Measurements from ENCODE around the gene PLEKHG5.
"Not testable (repeated sequence)": the region's sequence is repeated elsewhere in the genome, so short reads cannot be mapped to it uniquely, and the experiment has no call there.

PLEKHG5 gene

DNA sequence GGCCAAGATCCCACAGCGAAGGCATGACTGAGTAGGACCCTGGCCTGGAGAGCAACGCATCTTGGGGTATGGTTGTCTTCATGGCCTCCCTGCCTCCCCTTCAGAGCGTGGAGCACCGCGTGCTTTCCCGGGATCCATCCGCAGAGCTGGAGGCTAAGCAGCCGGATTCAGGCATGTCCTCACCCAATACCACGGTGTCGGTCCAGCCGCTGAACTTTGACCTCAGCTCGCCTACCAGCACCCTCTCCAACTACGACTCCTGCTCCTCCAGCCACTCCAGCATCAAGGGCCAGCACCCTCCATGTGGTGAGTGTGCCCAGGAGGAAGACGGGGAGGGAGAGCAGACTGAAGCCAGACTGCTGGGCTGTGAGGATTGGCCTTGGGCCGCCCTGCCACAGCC, 47.1 kb downstream of the PLEKHG5 start:
- DNase-seq: no peak

DNA sequence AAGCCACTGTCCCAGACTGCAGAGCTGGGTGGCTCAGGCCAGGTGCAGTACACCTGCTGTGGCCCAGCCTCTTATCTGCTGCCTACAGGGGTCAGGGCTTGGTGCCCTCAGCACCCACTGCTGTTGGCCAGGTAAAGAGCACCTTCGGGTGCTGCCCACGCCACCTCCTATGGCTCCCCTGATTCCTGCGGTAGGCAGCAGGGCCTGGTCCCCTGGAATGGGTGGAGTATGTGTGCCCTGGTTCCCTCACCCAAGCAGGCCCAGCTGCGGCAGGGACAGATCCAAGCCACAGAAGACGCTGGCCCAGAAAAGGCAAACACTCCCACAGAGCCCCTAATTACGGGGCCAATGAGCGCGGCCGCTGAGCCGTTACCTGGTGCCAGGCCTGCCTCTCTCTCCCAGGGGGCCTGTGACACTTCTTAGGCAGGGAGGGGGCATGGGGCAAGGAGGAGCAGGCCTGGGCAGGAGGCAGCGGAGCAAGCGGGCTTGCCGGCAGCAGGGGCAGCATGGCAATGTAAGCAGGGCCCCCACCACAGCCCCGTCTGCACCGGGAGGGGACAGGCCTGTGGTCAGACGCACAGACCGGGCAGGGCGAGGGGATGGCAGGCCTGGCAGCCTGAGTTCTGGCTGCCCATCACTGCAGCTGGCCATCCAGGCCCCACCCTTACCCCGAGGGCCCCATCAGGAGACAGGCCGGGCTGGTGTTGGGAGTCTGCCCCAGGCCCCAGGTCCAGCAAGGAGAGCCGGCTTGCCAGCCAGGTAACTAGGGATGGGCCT, 47.9 kb downstream of the PLEKHG5 start:
- DNase-seq: no peak

DNA sequence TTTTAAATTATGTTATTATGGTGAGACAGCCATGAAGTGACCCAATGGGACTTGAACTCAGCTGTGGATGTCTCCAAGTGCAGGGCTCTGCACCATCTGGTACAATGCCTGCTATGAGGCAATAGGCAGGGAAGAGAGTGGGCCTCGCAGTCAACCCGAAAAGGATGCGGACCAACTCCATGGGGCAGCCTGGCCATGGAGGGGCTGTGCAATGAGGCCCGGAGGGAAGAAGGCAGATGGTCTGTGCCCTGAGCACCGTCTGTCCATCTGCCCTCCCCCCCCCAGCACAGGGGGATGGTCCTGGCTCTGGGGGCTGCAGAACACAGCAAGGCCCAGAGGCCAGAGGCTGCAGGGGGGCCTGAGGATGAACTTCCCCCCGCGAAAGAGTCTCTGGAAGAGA, 49.9 kb downstream of the PLEKHG5 start:
- no peak for DNase-seq

DNA sequence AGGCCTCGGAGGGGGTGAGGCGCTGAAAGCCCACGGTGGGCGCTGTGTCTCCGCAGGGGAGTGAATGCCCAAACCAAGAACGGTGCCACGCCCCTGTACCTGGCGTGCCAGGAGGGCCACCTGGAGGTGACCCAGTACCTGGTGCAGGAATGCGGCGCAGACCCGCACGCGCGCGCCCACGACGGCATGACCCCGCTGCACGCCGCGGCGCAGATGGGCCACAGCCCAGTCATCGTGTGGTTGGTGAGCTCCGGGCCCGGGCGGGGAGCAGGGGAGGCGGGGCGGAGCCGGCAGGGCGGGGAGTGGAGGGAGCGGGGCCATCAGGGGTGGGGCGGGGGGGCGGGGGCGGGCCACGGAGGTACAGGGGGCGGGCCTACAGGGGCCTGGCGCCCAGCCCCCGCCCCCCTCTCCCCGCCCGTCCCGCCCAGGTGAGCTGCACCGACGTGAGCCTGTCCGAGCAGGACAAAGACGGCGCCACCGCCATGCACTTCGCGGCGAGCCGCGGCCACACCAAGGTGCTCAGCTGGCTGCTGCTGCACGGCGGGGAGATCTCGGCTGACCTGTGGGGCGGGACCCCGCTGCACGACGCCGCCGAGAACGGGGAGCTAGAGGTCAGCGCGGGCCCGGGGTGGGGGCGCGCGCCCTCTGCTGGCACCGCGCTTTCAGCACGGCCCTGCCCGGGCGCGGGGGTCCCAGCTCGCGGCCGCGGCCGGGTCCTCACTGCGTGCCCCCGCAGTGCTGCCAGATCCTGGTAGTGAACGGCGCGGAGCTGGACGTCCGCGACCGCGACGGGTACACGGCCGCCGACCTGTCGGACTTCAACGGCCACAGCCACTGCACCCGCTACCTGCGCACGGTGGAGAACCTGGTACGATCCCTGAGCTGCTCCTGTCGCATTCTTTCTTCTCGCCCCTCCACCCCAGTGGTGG, 51.0 kb downstream of the PLEKHG5 start:
- DNase-seq: peak; percentile 58

DNA sequence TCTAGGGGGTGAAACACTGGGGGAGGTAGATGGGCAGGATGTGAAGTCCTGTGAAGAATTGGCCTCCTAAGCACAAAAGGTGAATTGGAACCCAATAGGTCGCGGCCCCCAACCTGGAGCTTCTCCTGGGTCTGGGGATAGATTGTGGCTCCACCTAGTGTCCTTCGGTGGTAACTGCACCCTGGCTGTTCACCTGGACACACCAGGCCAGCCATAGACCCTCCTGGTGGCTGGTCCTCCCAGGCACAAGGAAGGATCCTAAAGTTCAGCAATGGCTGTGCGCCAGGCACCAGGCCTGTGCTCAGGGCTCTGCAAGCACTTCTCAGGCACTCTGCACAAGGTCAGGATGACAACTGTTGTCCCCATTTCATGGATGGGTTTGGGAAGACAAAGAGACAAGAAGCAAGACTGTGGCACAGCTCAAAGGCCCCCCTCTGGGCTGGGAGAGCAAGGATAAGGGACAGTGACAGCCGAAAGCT, 53.4 kb downstream of the PLEKHG5 start:
- peak; percentile 64 for DNase-seq

DNA sequence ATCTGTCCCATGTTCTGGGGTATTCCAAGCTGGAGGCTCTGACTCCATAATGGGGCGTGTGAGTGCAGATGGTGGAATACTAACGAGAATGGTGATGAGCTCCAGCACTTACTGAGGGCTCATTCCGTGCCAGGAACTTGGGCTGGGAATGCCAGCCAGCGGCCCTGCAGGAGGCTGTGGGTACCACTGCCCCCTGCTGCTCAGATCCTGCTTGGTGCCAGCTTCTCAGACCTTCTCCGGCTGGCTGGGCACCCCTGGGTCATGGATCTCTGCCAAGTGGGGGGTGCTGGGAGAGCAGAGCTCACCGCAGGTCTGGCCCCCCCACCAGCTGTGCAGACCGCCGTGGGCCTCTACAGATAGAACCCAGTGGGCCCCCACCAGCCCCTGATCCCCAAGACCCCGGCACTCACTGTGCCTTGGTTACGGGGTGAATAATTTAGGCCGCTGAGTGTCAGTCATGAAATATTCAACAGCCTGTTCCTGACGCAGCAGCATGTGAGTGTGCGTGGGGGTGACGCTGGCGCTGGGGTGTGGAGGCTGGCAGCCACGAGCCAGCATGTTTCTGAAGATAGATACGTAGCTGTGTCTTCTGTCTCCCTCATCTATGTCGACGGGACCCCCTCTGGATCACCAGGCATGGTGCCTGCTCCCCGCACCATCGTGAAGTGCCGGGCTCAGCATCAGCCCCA, 54.3 kb downstream of the PLEKHG5 start:
- DNase-seq: not testable (repeated sequence)

DNA sequence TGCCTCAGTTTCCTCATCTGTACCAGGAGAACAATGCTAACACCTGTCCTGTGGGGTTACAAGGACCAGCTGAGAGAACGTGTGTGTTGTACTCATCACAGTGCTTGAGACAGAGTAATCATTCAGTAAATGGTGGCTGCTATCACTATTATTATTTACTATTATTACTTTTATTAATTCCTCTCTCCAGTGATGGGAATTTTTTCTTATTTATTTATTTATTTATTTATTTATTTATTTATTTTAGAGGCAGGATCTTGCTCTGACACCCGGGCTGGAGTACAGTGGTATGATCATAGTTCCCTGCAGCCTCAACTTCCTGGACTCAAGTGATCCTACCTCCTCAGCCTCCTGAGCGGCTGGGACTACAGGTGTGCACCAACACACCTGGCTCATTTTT, 55.2 kb downstream of the PLEKHG5 start:
- DNase-seq: not testable (repeated sequence)

DNA sequence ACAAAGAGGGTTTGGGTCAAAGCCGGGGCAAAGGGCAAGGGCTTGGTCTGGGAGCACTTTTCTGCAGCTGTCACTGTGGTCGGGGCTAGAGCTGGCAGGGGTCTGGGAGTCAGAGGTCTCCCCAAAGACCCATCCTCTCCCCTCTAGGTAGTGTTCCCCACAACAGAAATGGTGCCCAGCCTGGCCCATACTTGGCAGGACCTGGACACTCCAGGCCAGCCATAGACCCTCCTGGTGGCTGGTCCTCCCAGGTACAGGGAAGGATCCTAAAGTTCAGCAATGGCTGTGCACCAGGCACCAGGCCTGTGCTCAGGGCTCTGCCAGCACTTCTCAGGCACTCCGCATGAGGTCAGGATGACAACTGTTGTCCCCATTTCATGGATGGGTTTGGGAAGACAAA, 55.9 kb downstream of the PLEKHG5 start:
- DNase-seq: no peak

DNA sequence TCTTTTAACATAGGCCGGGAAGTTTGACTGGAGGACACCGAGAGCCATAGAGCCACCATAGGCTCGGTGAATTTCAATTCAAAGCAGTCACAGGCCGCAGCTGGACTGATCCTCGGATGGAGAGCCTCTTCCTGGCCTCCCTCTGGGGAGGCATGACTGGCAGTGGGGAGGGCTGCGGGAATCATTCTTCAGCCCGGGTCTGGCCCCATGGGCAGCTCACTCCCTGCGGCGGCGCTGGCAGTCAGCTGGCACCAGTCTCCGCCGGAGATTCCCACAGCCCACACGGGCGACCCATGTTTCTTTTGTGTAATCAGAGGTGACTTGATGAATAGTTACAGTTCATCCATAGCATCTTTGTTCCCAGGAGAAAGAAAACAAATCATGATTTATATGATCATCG, 56.3 kb downstream of the PLEKHG5 start:
- DNase-seq: no peak

DNA sequence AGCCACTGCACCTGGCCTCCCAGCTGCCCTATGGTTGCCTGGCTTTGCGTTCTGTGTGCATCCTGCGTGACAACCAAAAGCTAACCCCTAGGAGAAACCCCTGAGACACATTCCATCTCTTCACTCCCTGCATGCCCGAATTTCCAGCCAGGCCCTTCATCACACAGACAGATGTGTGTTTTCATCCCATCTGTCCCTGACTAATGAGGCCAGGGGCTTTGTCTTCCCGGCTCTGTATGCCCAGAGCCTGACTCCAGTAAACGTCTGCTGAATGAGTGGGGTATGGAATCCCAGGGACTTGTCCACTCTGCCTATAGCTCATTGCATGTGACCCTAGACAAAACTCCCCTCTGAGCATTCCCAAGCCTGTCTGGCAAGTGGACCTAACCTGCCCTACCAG, 57.3 kb downstream of the PLEKHG5 start:
- no peak for DNase-seq

DNA sequence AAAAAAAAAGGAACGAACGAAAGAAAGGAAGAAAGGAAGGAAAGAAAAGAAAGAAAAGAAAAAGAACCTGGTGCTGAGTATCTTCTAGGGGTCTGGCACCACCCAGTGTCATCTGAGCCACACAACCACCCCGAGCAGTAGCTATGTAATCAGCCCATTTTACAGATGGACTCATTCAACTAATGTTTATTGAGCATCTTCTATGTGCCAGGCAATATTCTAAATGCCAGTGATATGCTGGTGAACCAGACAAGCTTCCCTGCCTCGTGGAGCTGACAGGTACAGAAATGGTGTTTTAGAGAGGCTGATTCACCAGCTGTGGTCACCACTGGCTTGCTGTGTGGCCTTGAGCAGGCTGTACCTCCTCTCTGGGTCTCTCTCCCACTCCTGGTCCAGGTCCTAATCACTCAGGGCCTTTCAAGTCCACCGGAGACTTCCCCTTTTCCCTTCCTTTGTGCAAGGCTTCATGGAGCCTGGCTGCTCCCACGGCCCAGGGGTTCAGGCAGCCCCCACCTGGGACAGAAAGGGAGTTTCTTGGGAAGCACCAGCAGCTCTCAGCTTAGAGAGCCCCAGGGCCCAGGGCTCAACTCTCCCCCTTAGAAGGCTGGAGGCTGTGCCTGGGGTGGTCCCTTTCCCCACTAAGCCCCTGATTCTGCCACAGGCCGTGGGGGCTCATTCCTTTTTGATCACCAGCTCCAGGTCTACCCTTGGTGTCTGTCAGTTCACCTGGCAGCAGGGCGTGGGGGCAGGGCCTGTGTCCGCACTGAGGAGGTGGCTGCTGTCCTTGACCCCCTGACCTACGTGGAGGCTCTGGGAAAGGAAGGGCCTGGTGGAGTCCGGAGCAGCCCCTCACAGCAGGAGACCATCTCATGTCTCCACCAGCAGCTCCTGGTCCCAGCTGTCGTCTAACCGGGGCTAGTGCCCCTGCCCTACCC, 59.6 kb downstream of the PLEKHG5 start:
- DNase-seq: not testable (repeated sequence)

DNA sequence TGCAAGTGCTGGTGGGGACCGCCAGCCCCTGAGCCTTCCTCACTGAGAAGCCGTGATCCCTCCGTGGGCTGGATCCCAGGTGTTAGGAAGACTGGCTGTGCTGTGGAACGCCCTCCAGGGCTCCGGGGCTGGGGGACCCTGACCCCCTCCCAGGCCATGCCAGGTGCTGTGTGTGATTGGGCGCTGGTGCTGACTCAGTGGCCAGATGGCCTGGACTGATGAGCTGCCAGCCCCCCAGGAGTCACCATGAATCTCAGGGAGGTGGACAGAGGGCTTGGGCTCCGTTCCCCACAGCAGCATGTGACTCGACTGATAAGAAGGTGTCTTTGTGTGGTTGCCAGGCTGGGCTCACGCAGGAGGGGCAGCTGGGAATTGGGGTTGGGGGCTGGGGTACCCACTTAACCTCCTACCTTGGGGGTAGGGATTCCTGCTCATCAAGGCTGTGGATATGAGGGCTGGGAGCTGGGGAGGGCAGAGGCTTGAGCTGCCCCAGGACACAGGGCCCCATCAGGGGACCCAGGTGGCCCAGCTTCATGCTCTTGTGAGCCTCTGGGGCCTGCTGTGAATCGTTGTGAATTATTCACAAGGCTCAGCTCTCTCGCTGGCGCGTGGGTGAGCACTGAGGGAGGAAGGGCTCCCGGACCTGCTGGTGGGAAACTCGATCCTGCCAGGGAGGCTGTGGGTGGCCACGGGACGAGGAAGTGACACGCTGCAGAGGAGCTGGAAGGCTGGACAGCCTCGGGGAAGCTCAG, 61.6 kb downstream of the PLEKHG5 start:
- not testable (repeated sequence) for DNase-seq

DNA sequence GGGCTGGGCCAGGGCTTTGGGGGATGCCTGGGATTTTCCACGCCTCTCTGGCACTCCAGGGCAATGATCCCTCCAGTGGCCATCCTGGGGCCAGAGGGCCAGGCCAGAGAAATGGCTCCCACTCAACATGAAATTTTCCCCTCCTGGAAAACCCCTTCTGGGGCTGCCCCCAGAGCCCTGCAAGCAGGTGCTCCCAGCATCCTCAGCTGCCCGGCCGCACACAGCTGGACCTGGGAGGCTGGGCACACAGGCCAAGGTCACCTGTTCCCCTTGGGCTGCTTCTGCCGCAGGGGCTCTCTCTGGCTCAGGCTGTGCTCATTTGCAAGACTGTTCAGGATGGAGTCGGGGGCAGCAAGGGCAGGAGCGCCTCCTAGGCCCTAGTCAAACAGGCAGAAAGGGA, 63.0 kb downstream of the PLEKHG5 start:
- not testable (repeated sequence) for DNase-seq

DNA sequence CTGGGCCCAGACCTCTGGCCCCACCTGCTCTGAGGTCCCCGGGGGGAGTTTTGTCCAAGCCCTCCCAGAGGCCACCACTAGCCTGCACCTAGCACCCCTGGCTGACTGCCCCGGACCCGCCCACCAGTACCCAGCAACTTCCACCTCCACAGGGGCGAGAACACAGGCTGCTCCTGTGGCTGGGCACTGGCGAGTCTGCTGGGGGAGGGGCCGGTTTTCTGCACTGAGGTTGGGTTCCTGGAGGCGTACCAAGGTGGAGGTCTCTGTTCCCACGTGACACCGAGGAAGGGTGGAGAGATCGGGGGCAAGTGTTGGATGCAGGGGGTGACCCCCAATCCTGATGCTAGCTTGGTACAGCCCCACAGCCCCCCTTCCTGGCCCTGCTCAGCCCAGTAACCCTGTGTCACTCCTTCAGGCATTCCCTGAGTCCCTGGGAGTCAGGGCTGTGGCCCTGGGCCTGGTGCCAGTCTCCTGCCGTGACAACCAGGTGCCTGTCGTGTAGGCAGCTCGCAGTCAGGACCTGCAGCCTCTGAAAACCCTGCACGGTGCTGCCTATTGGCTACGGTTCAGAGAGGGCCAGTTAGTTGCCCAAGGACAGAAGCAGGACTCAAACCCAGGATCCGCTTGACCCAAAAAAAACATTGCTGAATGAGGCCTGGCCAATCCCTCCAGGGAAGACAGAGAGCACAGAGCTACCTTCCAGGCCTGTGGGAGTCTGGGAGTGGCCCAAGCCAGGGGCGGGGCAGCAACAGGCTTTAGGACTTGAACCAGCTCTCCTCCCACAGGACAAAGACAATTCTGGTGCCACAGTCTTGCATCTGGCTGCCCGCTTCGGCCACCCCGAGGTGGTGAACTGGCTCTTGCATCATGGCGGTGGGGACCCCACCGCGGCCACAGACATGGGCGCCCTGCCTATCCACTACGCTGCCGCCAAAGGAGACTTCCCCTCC, 63.8 kb downstream of the PLEKHG5 start:
- no peak for DNase-seq

DNA sequence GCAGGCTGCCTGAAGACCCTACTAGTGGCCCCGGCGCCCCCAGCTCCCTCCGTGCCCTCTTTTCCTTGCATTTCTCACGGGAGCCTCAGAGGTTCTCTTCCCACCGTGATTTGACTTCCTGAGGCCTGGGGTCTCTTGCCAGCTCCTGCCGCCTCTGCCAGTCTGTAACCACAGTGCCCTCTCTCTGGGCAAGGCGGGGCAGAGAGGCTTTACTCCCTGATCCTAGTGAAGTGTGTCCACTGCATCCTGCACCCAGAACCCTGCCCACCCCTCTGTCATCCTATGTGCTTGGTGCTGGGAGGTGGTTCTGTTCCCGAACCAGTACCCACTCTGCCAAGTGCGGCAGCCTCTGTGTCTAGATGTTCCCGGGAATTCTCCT, 64.5 kb downstream of the PLEKHG5 start:
- DNase-seq: no peak

DNA sequence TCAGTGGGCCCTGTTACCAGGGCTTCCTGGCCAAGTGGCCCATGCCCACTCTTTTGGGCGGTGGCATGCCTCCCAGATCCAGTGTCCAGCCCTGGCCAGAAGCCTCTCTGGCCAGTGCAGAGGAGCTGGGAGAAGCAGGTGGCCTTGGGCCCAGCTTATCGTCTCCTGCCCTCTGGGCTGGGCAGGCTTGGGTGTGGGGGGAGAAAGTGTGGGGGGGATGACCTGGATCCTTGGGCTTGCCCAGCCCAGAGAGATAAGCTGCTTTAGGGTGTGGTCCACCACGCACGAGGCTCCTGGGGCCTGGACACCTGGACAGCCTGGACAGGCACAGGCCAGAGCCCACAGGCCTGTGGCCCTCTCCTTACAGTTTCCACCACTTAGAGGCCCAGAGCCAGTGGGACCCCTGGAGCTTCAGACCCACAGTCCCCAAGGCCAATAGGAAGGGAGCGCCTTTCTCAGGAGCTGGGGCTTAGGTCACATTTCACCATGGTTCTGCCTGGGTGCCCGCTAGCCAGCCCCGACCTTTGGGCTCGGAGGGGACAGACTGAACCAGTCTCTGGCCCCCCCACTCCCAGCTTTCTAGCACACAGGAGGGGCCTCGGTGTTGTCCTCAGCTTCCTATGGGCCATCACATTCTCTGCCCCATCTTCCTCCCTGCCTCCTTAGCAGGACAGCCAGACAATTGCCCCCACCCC, 65.0 kb downstream of the PLEKHG5 start:
- DNase-seq: no peak

DNA sequence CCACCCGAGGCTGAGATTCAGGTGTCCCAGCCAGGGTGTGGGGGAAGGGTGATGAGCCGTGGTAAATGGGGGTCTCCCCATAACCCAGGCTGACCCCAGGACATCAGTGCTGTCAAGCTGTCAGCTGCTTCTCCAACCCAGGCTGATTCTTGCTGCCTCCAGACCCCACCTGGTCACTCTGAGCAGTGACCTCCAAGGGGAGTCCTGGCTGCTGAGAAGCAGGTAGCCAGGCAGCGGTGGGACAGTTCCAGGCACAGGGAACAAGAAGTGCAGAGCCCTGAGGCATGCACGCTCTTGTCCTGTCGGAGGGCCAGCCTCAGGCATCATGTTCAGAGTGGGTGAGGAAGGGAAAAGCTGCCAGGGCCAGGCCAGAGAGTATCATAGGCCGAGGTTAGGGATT, 65.8 kb downstream of the PLEKHG5 start:
- no peak for DNase-seq

DNA sequence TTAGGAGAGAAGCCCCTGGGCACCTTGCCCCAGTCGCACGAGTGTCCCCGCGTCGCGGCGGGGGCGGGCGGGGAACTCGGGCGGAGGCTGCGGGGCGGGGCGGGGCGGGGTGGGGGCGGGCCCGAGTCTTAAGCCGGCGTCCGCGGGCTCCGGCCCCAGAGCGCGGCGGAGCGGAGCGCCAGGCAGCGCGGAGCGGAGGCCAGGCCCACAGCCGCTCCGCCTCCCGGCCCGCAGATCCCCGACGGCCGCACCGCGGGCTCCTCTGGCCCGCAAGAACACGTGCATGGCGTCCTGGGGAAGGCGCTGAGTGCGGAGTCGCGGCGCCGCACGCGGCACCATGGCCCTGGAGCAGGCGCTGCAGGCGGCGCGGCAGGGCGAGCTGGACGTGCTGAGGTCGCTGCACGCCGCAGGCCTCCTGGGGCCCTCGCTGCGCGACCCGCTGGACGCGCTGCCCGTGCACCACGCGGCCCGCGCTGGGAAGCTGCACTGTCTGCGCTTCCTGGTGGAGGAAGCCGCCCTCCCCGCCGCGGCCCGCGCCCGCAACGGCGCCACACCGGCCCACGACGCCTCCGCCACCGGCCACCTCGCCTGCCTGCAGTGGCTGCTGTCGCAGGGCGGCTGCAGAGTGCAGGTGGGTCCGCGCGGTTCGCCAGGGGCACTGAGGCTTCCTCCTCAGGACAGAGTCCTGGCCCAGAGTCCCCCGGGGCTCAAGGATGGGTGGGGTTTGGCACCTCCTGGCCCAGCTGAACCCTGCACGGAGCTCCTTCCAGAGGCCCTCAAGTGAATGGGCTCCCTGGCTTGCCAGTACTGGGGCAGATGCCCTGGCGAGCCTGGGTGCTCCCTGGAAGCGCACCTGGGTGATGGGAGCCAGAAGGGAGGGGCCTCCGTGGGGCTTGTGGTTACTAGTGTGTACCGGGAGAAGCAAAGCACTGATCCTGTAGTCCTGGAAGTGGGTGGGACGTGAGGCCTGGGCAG, 66.6 kb downstream of the PLEKHG5 start, which contains the start of gene ESPN:
ESPN (plus strand) TSS at position 158 of the 975 bp plus-strand sequence; CDS start at position 338, 180 bp downstream.
- no peak for DNase-seq
